GM18505 (cell line): ENCODE data around the gene GADD45A.
A peak's percentile ranks its signal among the peaks of the same experiment; 100 is the strongest.
"Not testable (repeated sequence)": the region's sequence is repeated elsewhere in the genome, so short reads cannot be mapped to it uniquely, and the experiment has no call there.

ENCODE experiments used
- ATAC-seq: cut with Tn5 transposase; IDR thresholded peaks from one replicate; pipeline ENCODE4 v1.9.1; 2021; ENCODE audit not compliant: unreplicated experiment
- POLR2A ChIP-seq: IDR thresholded peaks from 4 replicates; pipeline ENCODE4 v1.6.1; 2011; ENCODE audit warnings: borderline replicate concordance; ENCODE audit not compliant: insufficient read depth, insufficient read length; ENCODE audit errors: extremely low read depth

The GADD45A gene

GRCh38 chr1:67711855-67712212 is 26.8 kb downstream of the GADD45A start:
- TF ChIP-seq POLR2A = no peak
- peak; percentile 68 for ATAC-seq

- ATAC-seq = no peak
- TF ChIP-seq POLR2A = no peak
Observed at GRCh38 chr1:67713057-67713846, 28.3 kb downstream of the GADD45A start.

GRCh38 chr1:67715819-67716218 is 30.8 kb downstream of the GADD45A start:
- TF ChIP-seq POLR2A = no peak
- ATAC-seq = no peak

- ATAC-seq = no peak
Observed at GRCh38 chr1:67716800-67717199, 31.8 kb downstream of the GADD45A start.

GRCh38 chr1:67717876-67718275 is 32.9 kb downstream of the GADD45A start:
- no peak for ATAC-seq
- TF ChIP-seq POLR2A = no peak

More at GRCh38 chr1:67716800-67717199, 31.8 kb downstream of the GADD45A start:
- no peak for TF ChIP-seq POLR2A

- no peak for ATAC-seq
- TF ChIP-seq POLR2A = no peak
Observed at GRCh38 chr1:67719329-67720196, 34.6 kb downstream of the GADD45A start.

GRCh38 chr1:67721112-67721511 is 36.1 kb downstream of the GADD45A start:
- ATAC-seq = no peak
- TF ChIP-seq POLR2A = no peak

- no peak for ATAC-seq
Observed at GRCh38 chr1:67721650-67722291, 36.8 kb downstream of the GADD45A start.

GRCh38 chr1:67722292-67722944 is 37.4 kb downstream of the GADD45A start:
- no peak for TF ChIP-seq POLR2A
- ATAC-seq = no peak

More at GRCh38 chr1:67721650-67722291, 36.8 kb downstream of the GADD45A start:
- no peak for TF ChIP-seq POLR2A

- no peak for TF ChIP-seq POLR2A
Observed at GRCh38 chr1:67723126-67723525, 38.1 kb downstream of the GADD45A start.

GRCh38 chr1:67723620-67724019 is 38.6 kb downstream of the GADD45A start:
- peak; percentile 78 for ATAC-seq
- TF ChIP-seq POLR2A = no peak

More at GRCh38 chr1:67723126-67723525, 38.1 kb downstream of the GADD45A start:
- no peak for ATAC-seq

- no peak for ATAC-seq
- TF ChIP-seq POLR2A = no peak
Observed at GRCh38 chr1:67724928-67725560, 40.0 kb downstream of the GADD45A start.

GRCh38 chr1:67726224-67726623 is 41.2 kb downstream of the GADD45A start:
- TF ChIP-seq POLR2A = no peak
- no peak for ATAC-seq

GRCh38 chr1:67729872-67730271 is 44.9 kb downstream of the GADD45A start:
- ATAC-seq = no peak
- no peak for TF ChIP-seq POLR2A

GRCh38 chr1:67730312-67730711 is 45.3 kb downstream of the GADD45A start:
- not testable (repeated sequence) for ATAC-seq
